BE2C (cell line): ENCODE results near the gene PTPN11.

Experiments
- DNase-seq: peaks from one replicate; pipeline ENCODE4 v3.0.0-alpha.2; 2020
- H3K27me3 ChIP-seq: fragments of 250-450 bp; sonication (Bioruptor Pico); 2 replicates; pipeline ENCODE4 v1.5.1; 2020; ENCODE audit warnings: mild to moderate bottlenecking
- H3K36me3 ChIP-seq: fragments of 250-450 bp; sonication (Bioruptor Pico); 2 replicates; pipeline ENCODE4 v1.5.1; 2020; ENCODE audit warnings: mild to moderate bottlenecking
- H3K4me1 ChIP-seq: fragments of 250-450 bp; sonication (Bioruptor Pico); 2 replicates; pipeline ENCODE4 v1.5.1; 2020
- H3K4me3 ChIP-seq: 2 replicates; pipeline ENCODE4 v1.5.1; 2011; ENCODE audit warnings: low read depth, low read length
- H3K9me3 ChIP-seq: fragments of 250-450 bp; sonication (Bioruptor Pico); 2 replicates; pipeline ENCODE4 v1.5.1; 2020
- TF ChIP-seq, protein P1 (sequence below): IDR thresholded peaks from 2 replicates; pipeline ENCODE4 v1.5.1; 2012; ENCODE audit warnings: mild to moderate bottlenecking, low read depth, low read length

PTPN11 gene

DNA sequence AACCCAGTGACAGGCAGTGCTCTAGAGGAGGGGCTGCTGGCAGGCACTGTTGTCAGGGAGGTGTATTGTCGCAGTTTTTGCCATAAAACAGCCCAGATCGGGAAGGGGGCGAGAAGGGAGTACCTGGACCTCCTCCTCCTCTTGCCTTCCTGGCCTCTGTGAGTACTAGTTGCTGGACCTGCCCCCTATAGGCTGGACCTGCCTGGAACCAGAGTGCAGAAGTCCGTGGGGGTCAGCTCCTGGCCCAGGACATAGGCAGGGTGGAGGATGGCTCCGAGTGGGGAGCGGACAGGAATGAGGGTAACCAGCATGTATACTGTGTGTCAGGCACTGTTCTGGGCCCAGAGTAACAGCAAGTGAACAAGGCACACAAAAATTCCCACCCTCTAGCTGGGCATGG is 116.3 kb downstream of the PTPN11 start:
- Histone ChIP-seq H3K9me3 (no peaks in the 10 kb centered on the region), H3K27me3 (no peaks in the 10 kb centered on the region), H3K4me3 (no peak overlapping the region), H3K36me3 (no peaks in the 10 kb centered on the region), H3K4me1 (no peaks in the 10 kb centered on the region)
- no peak for DNase-seq
- TF ChIP-seq, protein P1, sequence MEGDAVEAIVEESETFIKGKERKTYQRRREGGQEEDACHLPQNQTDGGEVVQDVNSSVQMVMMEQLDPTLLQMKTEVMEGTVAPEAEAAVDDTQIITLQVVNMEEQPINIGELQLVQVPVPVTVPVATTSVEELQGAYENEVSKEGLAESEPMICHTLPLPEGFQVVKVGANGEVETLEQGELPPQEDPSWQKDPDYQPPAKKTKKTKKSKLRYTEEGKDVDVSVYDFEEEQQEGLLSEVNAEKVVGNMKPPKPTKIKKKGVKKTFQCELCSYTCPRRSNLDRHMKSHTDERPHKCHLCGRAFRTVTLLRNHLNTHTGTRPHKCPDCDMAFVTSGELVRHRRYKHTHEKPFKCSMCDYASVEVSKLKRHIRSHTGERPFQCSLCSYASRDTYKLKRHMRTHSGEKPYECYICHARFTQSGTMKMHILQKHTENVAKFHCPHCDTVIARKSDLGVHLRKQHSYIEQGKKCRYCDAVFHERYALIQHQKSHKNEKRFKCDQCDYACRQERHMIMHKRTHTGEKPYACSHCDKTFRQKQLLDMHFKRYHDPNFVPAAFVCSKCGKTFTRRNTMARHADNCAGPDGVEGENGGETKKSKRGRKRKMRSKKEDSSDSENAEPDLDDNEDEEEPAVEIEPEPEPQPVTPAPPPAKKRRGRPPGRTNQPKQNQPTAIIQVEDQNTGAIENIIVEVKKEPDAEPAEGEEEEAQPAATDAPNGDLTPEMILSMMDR: no peak

DNA sequence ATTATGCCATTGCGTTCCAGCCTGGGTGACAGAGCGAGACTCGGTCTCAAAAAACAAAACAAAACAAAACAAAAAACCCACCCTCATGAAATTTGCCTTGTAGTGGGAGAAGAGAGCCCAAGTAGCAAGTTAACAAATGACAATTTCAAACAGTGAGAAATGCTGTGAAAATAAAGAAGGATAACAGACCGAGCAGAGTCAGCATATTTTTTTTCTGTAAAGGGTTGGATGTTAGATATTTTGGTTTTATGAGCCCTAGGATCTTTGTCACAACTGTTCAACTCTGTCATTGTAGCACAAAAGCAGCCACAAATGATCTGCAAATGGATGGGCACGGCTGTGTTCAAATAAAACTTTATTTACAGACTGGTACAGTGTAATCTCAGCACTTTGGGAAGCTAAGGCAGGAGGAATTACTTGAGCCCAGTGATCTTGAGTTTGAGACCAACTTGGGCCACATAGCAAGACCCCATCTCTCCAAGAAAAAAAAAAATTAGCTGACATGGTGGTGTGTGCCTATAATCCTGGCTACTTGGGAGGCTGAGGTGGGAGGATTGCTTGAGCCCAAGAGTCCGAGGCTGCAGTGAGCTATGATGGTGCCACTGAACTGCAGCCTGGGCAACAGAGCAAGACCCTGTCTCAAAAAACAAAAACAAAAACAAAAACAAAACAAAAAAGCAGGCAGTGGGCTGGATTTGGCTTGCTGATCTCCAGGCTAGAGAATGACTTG is 117.1 kb downstream of the PTPN11 start:
- TF ChIP-seq, protein P1: no peak
- Histone ChIP-seq H3K4me3 (no peak overlapping the region), H3K36me3 (no peaks in the 10 kb centered on the region), H3K27me3 (no peaks in the 10 kb centered on the region), H3K4me1 (no peaks in the 10 kb centered on the region), H3K9me3 (no peaks in the 10 kb centered on the region)
- no peak for DNase-seq

DNA sequence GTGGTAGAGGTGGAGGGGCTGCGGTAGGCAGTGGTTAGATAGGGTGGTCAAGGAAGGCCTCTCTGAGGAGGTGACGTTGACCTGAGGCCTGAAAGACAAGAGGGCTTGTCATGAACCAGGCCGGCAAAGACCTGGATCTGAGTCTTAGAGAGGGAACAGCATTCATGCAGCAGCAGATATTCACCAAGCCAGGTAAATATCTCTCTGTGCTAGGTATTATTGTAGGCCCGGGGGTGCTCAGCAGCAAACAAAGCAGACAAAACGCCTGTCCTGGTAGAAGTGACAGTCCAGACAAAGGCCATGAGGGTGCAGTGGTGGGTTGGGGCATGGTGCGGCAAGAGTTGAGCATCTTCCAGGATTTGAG is 117.6 kb downstream of the PTPN11 start:
- no peak for DNase-seq

DNA sequence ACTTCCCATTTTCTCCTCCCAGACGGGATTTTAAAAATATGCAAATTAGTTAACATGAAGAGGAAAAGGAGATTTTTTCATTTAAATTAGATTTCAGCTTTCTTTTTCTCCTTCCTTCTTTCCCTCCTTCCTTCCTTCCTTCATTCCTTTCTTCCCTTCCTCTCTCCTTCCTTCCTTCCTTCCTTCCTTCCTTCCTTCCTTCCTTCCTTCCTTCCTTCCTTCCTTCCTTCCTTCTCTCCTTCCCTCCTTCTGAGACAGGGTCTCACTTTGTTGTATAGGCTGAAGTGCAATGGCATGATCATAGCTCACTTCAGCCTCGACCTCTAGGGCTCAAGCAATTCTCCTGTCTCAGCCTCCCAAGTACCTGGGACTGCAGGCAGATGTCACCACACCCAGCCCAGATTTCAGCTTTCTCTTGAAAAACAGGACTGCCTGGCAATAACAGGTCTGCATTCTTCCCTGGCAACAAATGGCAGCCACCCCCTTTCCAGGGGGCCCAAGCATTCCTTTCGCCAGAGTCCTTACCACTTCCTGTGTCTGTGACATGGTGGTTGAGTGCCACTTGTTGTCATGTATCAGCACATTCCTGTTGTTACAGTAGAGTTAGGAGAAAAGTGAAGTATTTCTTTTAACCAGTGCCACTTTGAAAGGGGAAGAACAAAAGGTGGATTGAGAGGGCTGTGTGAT is 119.1 kb downstream of the PTPN11 start:
- Histone ChIP-seq H3K9me3 (no peaks in the 10 kb centered on the region), H3K36me3 (no peaks in the 10 kb centered on the region), H3K4me3 (no peak overlapping the region), H3K4me1 (no peaks in the 10 kb centered on the region), H3K27me3 (no peaks in the 10 kb centered on the region)
- no peak for DNase-seq
- TF ChIP-seq, protein P1: no peak

More for the DNA sequence above, 117.6 kb downstream of the PTPN11 start:
- H3K4me1 ChIP-seq: no peaks in the 10 kb centered on the region
- no peak overlapping the region for H3K4me3 ChIP-seq
- H3K9me3 ChIP-seq: no peaks in the 10 kb centered on the region
- H3K27me3 ChIP-seq: no peaks in the 10 kb centered on the region
- no peaks in the 10 kb centered on the region for H3K36me3 ChIP-seq
- TF ChIP-seq, protein P1: no peak

DNA sequence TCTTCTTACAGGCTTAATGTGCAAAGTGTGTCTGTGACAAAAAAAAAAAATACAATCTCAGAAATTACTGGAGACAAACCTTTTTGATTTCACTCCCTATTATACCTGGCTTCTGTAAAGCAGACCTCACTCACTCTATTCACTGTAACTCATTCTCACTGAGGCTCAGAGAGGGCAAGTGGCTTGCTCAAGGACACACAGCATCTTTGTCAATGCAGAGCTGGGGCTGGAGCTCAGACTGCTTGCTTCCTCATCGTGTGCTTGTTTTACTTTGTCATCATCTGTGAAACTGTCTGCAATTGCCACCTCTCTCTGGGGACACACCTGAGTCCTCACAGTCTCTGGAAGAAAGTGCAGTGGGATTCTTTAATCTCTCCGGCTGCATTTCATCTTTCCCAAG is 120.0 kb downstream of the PTPN11 start:
- Histone ChIP-seq H3K4me3 (no peak overlapping the region), H3K9me3 (no peaks in the 10 kb centered on the region), H3K27me3 (no peaks in the 10 kb centered on the region), H3K36me3 (no peaks in the 10 kb centered on the region), H3K4me1 (no peaks in the 10 kb centered on the region)
- no peak for DNase-seq
- TF ChIP-seq, protein P1: no peak

DNA sequence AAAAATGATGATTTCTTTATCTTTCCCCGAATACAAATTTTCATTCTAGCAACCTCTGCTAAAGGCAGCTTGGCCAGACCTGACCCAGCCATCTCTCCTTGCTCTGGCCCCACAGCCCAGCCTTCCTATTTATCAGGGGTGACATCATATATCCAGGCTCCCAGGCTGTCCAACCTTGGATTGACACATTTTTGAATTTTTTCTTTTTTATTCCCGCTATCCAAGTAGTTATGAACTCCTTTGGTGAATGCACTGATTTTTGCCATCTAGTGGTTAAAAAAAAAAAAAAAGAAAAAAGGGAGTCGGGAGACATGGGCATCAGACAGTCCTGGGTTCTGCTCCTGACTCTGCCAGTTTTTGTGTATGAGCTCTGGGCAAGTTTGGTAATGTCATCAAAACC is 120.5 kb downstream of the PTPN11 start:
- H3K9me3 ChIP-seq: no peaks in the 10 kb centered on the region
- no peaks in the 10 kb centered on the region for H3K4me1 ChIP-seq
- H3K4me3 ChIP-seq: no peak overlapping the region
- H3K27me3 ChIP-seq: no peaks in the 10 kb centered on the region
- no peaks in the 10 kb centered on the region for H3K36me3 ChIP-seq
- DNase-seq: no peak
- TF ChIP-seq, protein P1: peak; percentile 34
